NT2/D1 (cell line): ENCODE data around the gene PLTP.

Source experiments
- DNase-seq: peaks from one replicate; pipeline ENCODE4 v3.0.0-alpha.2; 2011; ENCODE audit warnings: low read depth, low spot score
- H3K27me3 ChIP-seq: 2 replicates; pipeline ENCODE4 v1.6.0; 2011; ENCODE audit warnings: mild to moderate bottlenecking; ENCODE audit not compliant: insufficient read length, insufficient read depth
- H3K36me3 ChIP-seq: 2 replicates; pipeline ENCODE4 v1.6.1; 2011; ENCODE audit warnings: mild to moderate bottlenecking, low read length, mixed read lengths; ENCODE audit not compliant: insufficient read depth, insufficient read length
- H3K4me1 ChIP-seq: 2 replicates; pipeline ENCODE4 v1.5.1; 2011; ENCODE audit not compliant: insufficient read depth, insufficient read length
- H3K4me3 ChIP-seq: 2 replicates; pipeline ENCODE4 v1.5.1; 2011; ENCODE audit warnings: low read depth; ENCODE audit not compliant: insufficient read length
- H3K9ac ChIP-seq: 2 replicates; pipeline ENCODE4 v1.6.0; 2011; ENCODE audit warnings: low read depth; ENCODE audit not compliant: insufficient read length
- H3K9me3 ChIP-seq: 2 replicates; pipeline ENCODE4 v1.5.1; 2011; ENCODE audit warnings: mild to moderate bottlenecking, low read length; ENCODE audit not compliant: insufficient read depth
- SUZ12 ChIP-seq: IDR thresholded peaks from 2 replicates; pipeline ENCODE4 v1.6.1; 2011; ENCODE audit not compliant: insufficient read length, insufficient read depth; ENCODE audit errors: extremely low read depth
- YY1 ChIP-seq: IDR thresholded peaks from 2 replicates; pipeline ENCODE4 v1.6.1; 2011; ENCODE audit not compliant: insufficient read length, insufficient read depth
- ZNF274 ChIP-seq: IDR thresholded peaks from 2 replicates; pipeline ENCODE4 v1.6.1; 2011; ENCODE audit warnings: mild to moderate bottlenecking, low read depth, low read length

PLTP gene

GRCh38 chr20:45947110-45947866 is 35.3 kb upstream of the PLTP start:
- no peak overlapping the region for H3K4me3 ChIP-seq
- TF ChIP-seq YY1 (no peak), ZNF274 (no peak), SUZ12 (no peak)
- no peaks in the 10 kb centered on the region for H3K27me3 ChIP-seq
- peaks cover 98% of the 10 kb centered on the region for H3K36me3 ChIP-seq
- no peak for DNase-seq
- H3K9ac ChIP-seq, result no peak overlapping the region
- peaks cover 3% of the 10 kb centered on the region for H3K4me1 ChIP-seq
- H3K9me3 ChIP-seq, result no peaks in the 10 kb centered on the region

GRCh38 chr20:45946149-45946970 is 34.4 kb upstream of the PLTP start:
- no peaks in the 10 kb centered on the region for H3K27me3 ChIP-seq
- H3K36me3 ChIP-seq, result peaks cover 89% of the 10 kb centered on the region
- H3K9ac ChIP-seq, result no peak overlapping the region
- DNase-seq, result no peak
- TF ChIP-seq SUZ12 (no peak), ZNF274 (no peak), YY1 (no peak)
- H3K4me3 ChIP-seq, result no peak overlapping the region
- H3K9me3 ChIP-seq, result no peaks in the 10 kb centered on the region
- no peaks in the 10 kb centered on the region for H3K4me1 ChIP-seq

- no peak for DNase-seq
- Histone ChIP-seq H3K36me3 (peaks cover 87% of the 10 kb centered on the region), H3K27me3 (no peaks in the 10 kb centered on the region), H3K9me3 (no peaks in the 10 kb centered on the region), H3K4me3 (no peak overlapping the region), H3K9ac (no peak overlapping the region), H3K4me1 (no peaks in the 10 kb centered on the region)
- TF ChIP-seq ZNF274 (no peak), YY1 (no peak), SUZ12 (no peak)
Measured at GRCh38 chr20:45945678-45946148, 33.8 kb upstream of the PLTP start.

- Histone ChIP-seq H3K27me3 (no peaks in the 10 kb centered on the region), H3K36me3 (peaks cover 88% of the 10 kb centered on the region), H3K9me3 (no peaks in the 10 kb centered on the region), H3K4me1 (no peaks in the 10 kb centered on the region), H3K4me3 (no peak overlapping the region), H3K9ac (no peak overlapping the region)
- TF ChIP-seq ZNF274 (no peak), SUZ12 (no peak), YY1 (no peak)
- DNase-seq, result no peak
Measured at GRCh38 chr20:45944965-45945677, 33.2 kb upstream of the PLTP start.

- no peaks in the 10 kb centered on the region for H3K27me3 ChIP-seq
- H3K36me3 ChIP-seq, result peaks cover 88% of the 10 kb centered on the region
Measured at GRCh38 chr20:45944151-45944964, 32.4 kb upstream of the PLTP start.

GRCh38 chr20:45943613-45944012 is 31.7 kb upstream of the PLTP start:
- H3K4me3 ChIP-seq, result no peak overlapping the region
- H3K27me3 ChIP-seq, result no peaks in the 10 kb centered on the region
- H3K4me1 ChIP-seq, result peaks cover 2% of the 10 kb centered on the region
- no peak overlapping the region for H3K9ac ChIP-seq
- peaks cover 88% of the 10 kb centered on the region for H3K36me3 ChIP-seq
- no peak for TF ChIP-seq ZNF274
- no peak for TF ChIP-seq YY1
- no peak for TF ChIP-seq SUZ12
- no peak for DNase-seq
- H3K9me3 ChIP-seq, result no peaks in the 10 kb centered on the region

More at GRCh38 chr20:45944151-45944964, 32.4 kb upstream of the PLTP start:
- DNase-seq, result no peak
- Histone ChIP-seq H3K4me1 (no peaks in the 10 kb centered on the region), H3K9me3 (no peaks in the 10 kb centered on the region), H3K4me3 (no peak overlapping the region), H3K9ac (no peak overlapping the region)
- TF ChIP-seq ZNF274, result no peak
